GM18870 (cell line): ENCODE data around the gene MAG.

Source experiments
- ATAC-seq: cut with Tn5 transposase; IDR thresholded peaks from one replicate; pipeline ENCODE4 v1.9.1; 2021; ENCODE audit warnings: moderate library complexity; ENCODE audit not compliant: unreplicated experiment

MAG gene

DNA sequence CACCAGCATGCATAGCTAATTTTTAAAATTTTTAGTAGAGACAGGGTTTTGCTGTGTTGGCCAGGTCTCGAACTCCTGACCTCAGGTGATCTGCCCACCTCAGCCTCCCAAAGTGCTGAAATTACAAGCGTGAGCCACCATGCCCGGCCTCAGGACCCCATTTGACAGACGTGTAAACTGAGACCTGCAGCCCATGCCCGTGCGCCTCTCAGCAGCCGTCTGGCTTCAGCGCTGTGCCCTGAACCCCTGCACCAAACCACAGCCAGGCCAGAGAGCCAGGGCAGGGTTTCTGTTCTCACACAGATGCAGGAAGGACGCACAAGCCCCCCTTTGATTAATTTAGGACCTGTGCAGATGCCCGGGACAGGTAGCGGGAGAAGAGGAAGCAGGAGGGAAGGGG, 48.5 kb downstream of the MAG start:
- no peak for ATAC-seq

DNA sequence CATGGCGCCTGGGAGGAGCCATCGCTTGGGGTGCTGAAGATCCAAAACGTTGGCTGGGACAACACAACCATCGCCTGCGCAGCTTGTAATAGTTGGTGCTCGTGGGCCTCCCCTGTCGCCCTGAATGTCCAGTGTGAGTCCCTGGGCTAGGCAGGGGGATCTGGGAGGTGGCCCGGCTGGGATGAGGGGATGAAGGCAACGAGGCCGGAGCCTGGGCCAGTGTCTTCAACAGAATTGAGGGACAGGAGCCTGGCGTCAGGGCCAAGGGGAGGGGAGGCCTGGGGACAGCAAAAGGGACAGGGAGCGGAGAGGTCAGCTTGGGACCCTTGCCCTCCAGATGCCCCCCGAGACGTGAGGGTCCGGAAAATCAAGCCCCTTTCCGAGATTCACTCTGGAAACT, 49.0 kb downstream of the MAG start:
- no peak for ATAC-seq

GRCh38 chr19:35341565-35342225, 49.7 kb downstream of the MAG start:
- ATAC-seq: no peak

DNA sequence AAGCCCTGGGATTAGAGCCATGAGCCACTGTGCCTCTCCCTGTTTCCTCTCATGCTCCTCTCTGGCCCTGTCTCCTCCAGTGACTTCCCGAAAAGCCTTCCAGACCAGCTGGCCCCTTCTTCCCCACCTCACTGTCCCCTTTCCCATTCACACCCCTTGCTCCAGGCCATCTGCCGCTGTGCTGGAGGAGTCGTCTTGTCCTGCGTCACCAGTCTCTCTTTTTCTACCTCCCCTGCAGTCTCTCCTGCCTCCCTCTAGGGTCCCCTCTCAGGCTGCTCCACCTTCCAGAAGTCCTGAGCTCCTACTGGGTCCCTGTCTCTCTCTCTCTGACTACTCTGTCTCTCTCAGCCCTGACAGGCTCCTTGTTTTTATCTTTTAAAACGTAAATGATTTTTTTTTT, 50.5 kb downstream of the MAG start:
- ATAC-seq: no peak

- no peak for ATAC-seq
These were observed 52.6 kb downstream of the MAG start for GRCh38 chr19:35344511-35345031.

DNA sequence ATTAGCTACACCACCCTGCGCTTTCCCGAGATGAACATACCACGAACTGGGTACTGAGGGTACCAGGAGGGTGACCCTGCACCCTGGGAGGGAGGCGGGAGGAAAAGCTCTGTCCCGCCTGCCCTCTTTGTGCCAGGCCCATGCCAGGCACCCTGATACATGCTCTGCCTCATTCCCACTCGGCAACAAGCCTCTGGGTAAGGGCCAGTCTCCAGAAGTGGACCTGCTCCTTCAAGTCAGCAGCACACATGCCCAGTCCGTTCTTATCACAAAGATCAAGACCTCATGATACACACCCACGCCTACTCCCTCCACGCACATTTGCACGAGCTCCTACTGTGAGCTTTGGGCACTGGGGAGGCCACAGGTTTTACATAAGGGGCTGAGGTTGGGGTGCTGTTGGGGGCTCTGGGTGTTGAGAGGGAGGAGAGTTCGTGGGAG, 53.7 kb downstream of the MAG start:
- no peak for ATAC-seq

- ATAC-seq: no peak
These were observed 54.5 kb downstream of the MAG start for GRCh38 chr19:35346193-35347052.

GRCh38 chr19:35347171-35347929, 55.4 kb downstream of the MAG start, which contains the start of gene FFAR1:
FFAR1 (plus strand) TSS chr19:35347902; CDS start chr19:35351552, 3,650 bp downstream.
- peak; percentile 63 for ATAC-seq

DNA sequence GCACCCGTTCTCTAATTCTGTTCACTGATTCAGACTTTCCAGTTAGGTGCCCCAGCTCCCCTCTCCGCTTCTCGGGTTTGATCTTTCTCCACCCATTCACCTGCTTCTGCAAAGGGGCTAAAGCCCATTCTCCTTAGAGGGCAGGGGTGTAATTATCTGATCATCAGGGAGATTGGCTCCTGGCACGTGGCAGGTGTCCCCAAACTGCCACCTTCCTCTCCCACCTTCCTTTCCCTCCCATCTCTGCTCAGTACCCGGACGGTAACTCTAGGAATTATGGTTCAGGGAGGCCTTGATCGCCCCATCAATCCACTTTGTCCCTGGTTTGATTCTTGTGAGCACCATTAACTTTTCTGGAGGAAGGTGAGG, 56.0 kb downstream of the MAG start:
- no peak for ATAC-seq

DNA sequence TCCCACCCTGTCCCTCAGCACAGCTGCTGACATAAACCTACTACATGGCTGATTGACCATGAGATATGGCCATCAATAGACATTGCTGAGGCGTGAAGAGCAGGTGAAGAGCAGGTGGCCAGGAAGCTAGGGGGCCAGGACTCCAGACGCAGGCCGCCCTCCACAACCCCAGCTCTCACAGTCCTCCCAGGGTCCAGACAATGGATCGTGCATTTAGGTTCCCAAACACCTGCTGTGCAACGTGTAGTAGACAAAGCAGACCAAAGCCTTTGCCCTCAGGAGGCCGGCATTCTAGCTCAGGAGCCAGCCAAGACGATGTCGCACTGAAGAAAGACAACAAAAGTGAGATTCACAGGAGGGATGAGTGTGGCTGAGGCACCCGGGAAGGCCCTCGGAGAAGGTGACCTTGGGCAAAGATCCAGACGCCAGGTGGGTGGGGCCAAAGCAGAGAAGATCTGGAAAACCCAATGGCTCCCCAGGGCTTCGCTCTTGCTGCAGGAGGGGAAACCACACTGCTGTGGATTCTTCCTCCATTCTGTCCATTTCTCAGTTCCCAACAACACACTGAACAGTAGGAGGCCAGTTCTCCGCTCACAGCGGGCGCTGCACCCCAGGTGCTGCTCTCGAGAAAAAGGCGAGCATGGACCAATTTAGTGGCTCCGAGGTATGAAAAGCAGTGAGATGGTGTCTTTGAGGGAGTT, 57.1 kb downstream of the MAG start:
- no peak for ATAC-seq

- no peak for ATAC-seq
These were observed 57.9 kb downstream of the MAG start for GRCh38 chr19:35349614-35350521.

DNA sequence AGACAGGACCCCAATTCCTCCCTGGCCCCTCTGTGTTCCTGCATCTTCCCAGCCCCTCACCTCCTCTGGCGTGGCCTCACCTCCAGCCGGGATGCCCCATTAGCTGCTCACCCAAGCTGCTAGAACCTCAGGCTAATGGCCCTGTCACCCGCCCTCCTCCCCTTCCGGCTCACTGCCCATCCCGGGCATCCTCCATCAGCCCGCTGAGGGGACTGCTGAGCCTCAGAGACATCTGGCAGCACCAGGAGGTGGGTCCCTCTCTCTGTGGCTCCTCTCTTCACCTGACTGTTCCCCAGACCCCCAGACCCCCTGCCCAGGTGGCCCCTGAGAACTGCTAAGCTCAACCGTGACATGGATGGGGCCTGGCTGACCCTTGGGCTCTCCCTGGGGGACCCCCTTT, 58.6 kb downstream of the MAG start:
- ATAC-seq: no peak

DNA sequence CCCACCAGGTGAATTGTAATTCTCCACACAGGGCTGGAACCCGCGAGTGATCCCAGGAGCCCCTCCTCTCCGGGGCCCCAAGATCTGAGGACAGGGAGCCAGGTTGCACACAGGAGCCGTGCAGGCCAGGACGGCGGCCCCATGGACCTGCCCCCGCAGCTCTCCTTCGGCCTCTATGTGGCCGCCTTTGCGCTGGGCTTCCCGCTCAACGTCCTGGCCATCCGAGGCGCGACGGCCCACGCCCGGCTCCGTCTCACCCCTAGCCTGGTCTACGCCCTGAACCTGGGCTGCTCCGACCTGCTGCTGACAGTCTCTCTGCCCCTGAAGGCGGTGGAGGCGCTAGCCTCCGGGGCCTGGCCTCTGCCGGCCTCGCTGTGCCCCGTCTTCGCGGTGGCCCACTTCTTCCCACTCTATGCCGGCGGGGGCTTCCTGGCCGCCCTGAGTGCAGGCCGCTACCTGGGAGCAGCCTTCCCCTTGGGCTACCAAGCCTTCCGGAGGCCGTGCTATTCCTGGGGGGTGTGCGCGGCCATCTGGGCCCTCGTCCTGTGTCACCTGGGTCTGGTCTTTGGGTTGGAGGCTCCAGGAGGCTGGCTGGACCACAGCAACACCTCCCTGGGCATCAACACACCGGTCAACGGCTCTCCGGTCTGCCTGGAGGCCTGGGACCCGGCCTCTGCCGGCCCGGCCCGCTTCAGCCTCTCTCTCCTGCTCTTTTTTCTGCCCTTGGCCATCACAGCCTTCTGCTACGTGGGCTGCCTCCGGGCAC, 59.6 kb downstream of the MAG start:
- no peak for ATAC-seq

GRCh38 chr19:35352177-35352447, 60.2 kb downstream of the MAG start:
- no peak for ATAC-seq

GRCh38 chr19:35352448-35353304, 60.7 kb downstream of the MAG start:
- no peak for ATAC-seq

DNA sequence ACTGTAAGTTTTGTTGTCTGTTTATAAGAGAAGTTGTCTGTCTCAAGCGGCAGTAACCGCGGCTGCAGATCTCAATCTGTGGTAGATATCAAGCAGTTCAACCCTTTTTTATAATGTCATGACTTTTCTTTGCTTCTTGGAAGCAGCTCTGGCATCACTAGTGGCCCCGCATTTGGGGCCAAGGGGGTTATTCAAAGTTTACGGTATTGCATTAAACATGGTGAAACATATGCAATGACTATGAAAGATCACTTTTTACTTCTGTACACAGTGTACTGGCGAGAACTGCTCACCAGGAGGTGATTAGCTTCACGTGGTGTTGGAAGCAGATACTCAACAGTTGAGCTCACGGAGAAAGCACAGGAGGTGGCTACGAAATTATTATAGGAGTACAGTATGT, 61.7 kb downstream of the MAG start:
- no peak for ATAC-seq

GRCh38 chr19:35354898-35355297, 62.9 kb downstream of the MAG start:
- ATAC-seq: no peak

GRCh38 chr19:35355791-35356460, 64.0 kb downstream of the MAG start:
- no peak for ATAC-seq
